Lung (tissue), 12 donors: ENCODE results near the gene CFAP43. TPM values are rescaled to one million over a fixed set of nuclear protein-coding genes. Genes with fewer than 3 reads are reported as not detected.

Experiments used
- ATAC-seq: fragments of 200-7000 bp; cut with Tn5 transposase; one replicate; pipeline ENCODE4 v1.9.1; 2020; ENCODE audit warnings: moderate number of reproducible peaks; ENCODE audit not compliant: insufficient read depth, low FRiP score
- DNase-seq, 3 donors: peaks; one replicate each; pipeline ENCODE4 v3.0.0-alpha.2; 2013 to 2017
- H3K27ac ChIP-seq, 2 donors: one replicate each; pipeline ENCODE4 v1.5.1; 2013; ENCODE audit warnings: mild to moderate bottlenecking in 2 of 2, moderate library complexity in 2 of 2, control low read depth in 1 of 2, inconsistent platforms in 1 of 2, low read depth in 1 of 2, low read length in 1 of 2
- H3K27me3 ChIP-seq, 3 donors: one replicate each; pipeline ENCODE4 v1.5.1; 2013; ENCODE audit warnings: low read length in 2 of 3; ENCODE audit not compliant: control insufficient read depth in 3 of 3, insufficient read depth in 3 of 3
- H3K36me3 ChIP-seq, 4 donors: one replicate each; pipeline ENCODE4 v1.5.1; 2013; ENCODE audit warnings: low read length in 4 of 4, mild to moderate bottlenecking in 1 of 4, moderate library complexity in 1 of 4; ENCODE audit not compliant: control insufficient read depth in 4 of 4, insufficient read depth in 4 of 4
- H3K4me1 ChIP-seq, 5 donors: one replicate each; pipeline ENCODE4 v1.5.1; 2013; ENCODE audit warnings: low read length in 5 of 5, mild to moderate bottlenecking in 2 of 5, moderate library complexity in 1 of 5; ENCODE audit not compliant: control insufficient read depth in 5 of 5, insufficient read depth in 5 of 5
- H3K4me3 ChIP-seq: one replicate; pipeline ENCODE4 v1.5.1; 2013; ENCODE audit warnings: mild to moderate bottlenecking, control low read depth, moderate library complexity
- H3K9ac ChIP-seq, 2 donors: one replicate each; pipeline ENCODE4 v1.5.1; 2013; ENCODE audit warnings: low read length in 2 of 2, control low read depth in 1 of 2; ENCODE audit not compliant: insufficient read depth in 1 of 2
- H3K9me3 ChIP-seq, 4 donors: one replicate each; pipeline ENCODE4 v1.5.1; 2013; ENCODE audit warnings: low read length in 3 of 4, mild to moderate bottlenecking in 1 of 4, moderate library complexity in 1 of 4; ENCODE audit not compliant: control insufficient read depth in 4 of 4, insufficient read depth in 3 of 4
- CTCF ChIP-seq: IDR thresholded peaks from 2 replicates; pipeline ENCODE4 v1.5.1; 2012; ENCODE audit warnings: mild to moderate bottlenecking; ENCODE audit errors: control extremely low read depth, extremely low read depth
- WGBS, 2 donors: extraction: QIAGEN DNeasy Blood & Tissue Kit; methylation state at CpG; one replicate each; pipeline ENCODE4 v1.1.7; 2013; 5-methylcytosine and 5-hydroxymethylcytosine counted together
- polyA plus RNA-seq, 2 donors: library from polyadenylated mRNA; stranded (reverse); fragments of 200-250 nt; gene quantifications; one replicate each; pipeline ENCODE4 v1.2.1, GENCODE V29; 2013
- total RNA-seq, 2 donors: library from RNA; depleted of rRNA in 1 of 2; stranded (reverse); fragments of >200 nt in 1 of 2; gene quantifications; one replicate each; pipeline ENCODE4 v1.2.1, GENCODE V29; 2014 to 2021
- donor health status: control.
- donor health status: control.
- donor health status: Bipolar disorder and iron deficiency.
- donor health status: healthy.
- donor health status: DM: yes; HTN: yes; CAD: no.

The CFAP43 gene
- total and polyA plus RNA-seq, 4 donors: 8.4 to 71.6 (median 20.1) TPM

GRCh38 chr10:104130041-104130440, 102.1 kb downstream of the CFAP43 start:
- H3K36me3 ChIP-seq: no peaks in the 10 kb centered on the region
- H3K27ac ChIP-seq: no peak overlapping the region
- no peak overlapping the region for H3K9ac ChIP-seq
- no peak overlapping the region for H3K4me3 ChIP-seq
- no peaks in the 10 kb centered on the region for H3K27me3 ChIP-seq
- DNase-seq (no peak), ATAC-seq (no peak)
- no peak for TF ChIP-seq CTCF
- 37 to 39% methylated on average over 3 of the region's 3 CpGs for WGBS, 2 donors
- no peaks in the 10 kb centered on the region for H3K9me3 ChIP-seq
- peaks cover 0 to 4% (median 0%) of the 10 kb centered on the region in 5 donors for H3K4me1 ChIP-seq

GRCh38 chr10:104128214-104128613, 104.0 kb downstream of the CFAP43 start:
- Histone ChIP-seq H3K27me3 (no peaks in the 10 kb centered on the region), H3K27ac (no peak overlapping the region), H3K9ac (no peak overlapping the region), H3K4me3 (no peak overlapping the region), H3K9me3 (no peaks in the 10 kb centered on the region), H3K4me1 (peaks cover 0 to 4% (median 0%) of the 10 kb centered on the region in 5 donors), H3K36me3 (no peaks in the 10 kb centered on the region)
- TF ChIP-seq CTCF: no peak
- DNase-seq (no peak), ATAC-seq (no peak)
- 82 to 95% methylated on average over 2 of the region's 2 CpGs for WGBS, 2 donors

- Histone ChIP-seq H3K27me3 (no peaks in the 10 kb centered on the region), H3K9ac (no peak overlapping the region), H3K27ac (no peak overlapping the region), H3K36me3 (no peaks in the 10 kb centered on the region), H3K4me3 (no peak overlapping the region), H3K9me3 (no peaks in the 10 kb centered on the region), H3K4me1 (peaks cover 0 to 8% (median 0%) of the 10 kb centered on the region in 5 donors)
- no peak for ATAC-seq
- peak in 1 of 3 donors; percentile 12 for DNase-seq
- no peak for TF ChIP-seq CTCF
- WGBS, 2 donors: 86 to 89% methylated on average over 2 of the region's 2 CpGs
These were observed 104.8 kb downstream of the CFAP43 start for GRCh38 chr10:104127411-104127810.

- Histone ChIP-seq H3K9ac (no peak overlapping the region), H3K27me3 (no peaks in the 10 kb centered on the region), H3K36me3 (no peaks in the 10 kb centered on the region), H3K4me1 (peaks cover 0 to 11% (median 0%) of the 10 kb centered on the region in 5 donors), H3K27ac (no peak overlapping the region), H3K9me3 (no peaks in the 10 kb centered on the region), H3K4me3 (no peak overlapping the region)
- peak in 2 of 3 donors; percentile 20 to 37 for DNase-seq
- 65 to 67% methylated on average over 1 of the region's 1 CpG for WGBS, 2 donors
- TF ChIP-seq CTCF: no peak
- ATAC-seq: no peak
These were observed 108.8 kb downstream of the CFAP43 start for GRCh38 chr10:104123397-104123796.
